Neural progenitor cell (in vitro differentiated cells): ENCODE results near the gene MAD1L1. TPM values are rescaled to one million over a fixed set of nuclear protein-coding genes. Genes with fewer than 3 reads are reported as not detected.

ENCODE experiments used
- DNase-seq: peaks from one replicate; pipeline ENCODE4 v3.0.0-alpha.2; 2016; ENCODE audit warnings: low spot score
- H2AFZ ChIP-seq: fragments of 200-600 bp; sonication (generic); replicated peaks from 2 replicates; pipeline ENCODE4 v1.6.1; 2016; ENCODE audit warnings: antibody characterized with exemption
- H3F3A ChIP-seq: fragments of 200-600 bp; sonication (generic); 2 replicates; pipeline ENCODE4 v1.6.1; 2016; ENCODE audit warnings: antibody characterized with exemption, low read depth
- H3K27ac ChIP-seq: fragments of 200-600 bp; sonication (generic); 2 replicates; pipeline ENCODE4 v1.5.1; 2016; ENCODE audit warnings: mild to moderate bottlenecking
- H3K27me3 ChIP-seq: fragments of 200-600 bp; sonication (generic); 2 replicates; pipeline ENCODE4 v1.6.1; 2016; ENCODE audit warnings: mild to moderate bottlenecking, moderate library complexity
- H3K36me3 ChIP-seq: fragments of 200-600 bp; sonication (generic); 2 replicates; pipeline ENCODE4 v1.5.1; 2016
- H3K4me1 ChIP-seq: fragments of 200-600 bp; sonication (generic); 2 replicates; pipeline ENCODE4 v1.6.1; 2016; ENCODE audit warnings: mixed run types
- H3K4me2 ChIP-seq: fragments of 200-600 bp; sonication (generic); 2 replicates; pipeline ENCODE4 v1.6.1; 2016
- H3K4me3 ChIP-seq: fragments of 200-600 bp; sonication (generic); 2 replicates; pipeline ENCODE4 v1.5.1; 2016
- H3K79me2 ChIP-seq: fragments of 200-600 bp; sonication (generic); 2 replicates; pipeline ENCODE4 v1.6.1; 2016; ENCODE audit warnings: low read depth
- H3K9ac ChIP-seq: fragments of 200-600 bp; sonication (generic); 2 replicates; pipeline ENCODE4 v1.6.1; 2016
- H3K9me3 ChIP-seq: fragments of 200-600 bp; sonication (generic); 2 replicates; pipeline ENCODE4 v1.5.1; 2016; ENCODE audit warnings: low read depth
- H4K20me1 ChIP-seq: fragments of 200-600 bp; sonication (generic); 2 replicates; pipeline ENCODE4 v1.6.1; 2016; ENCODE audit warnings: low read depth
- H3K27ac Mint-ChIP-seq: 3 replicates; pipeline ENCODE4 v1.8.0; 2021; ENCODE audit warnings: mixed read lengths
- H3K27me3 Mint-ChIP-seq: 2 replicates; pipeline ENCODE4 v1.8.0; 2022; ENCODE audit warnings: low read depth, mild to moderate bottlenecking, inconsistent platforms, moderate library complexity, mixed read lengths; ENCODE audit not compliant: insufficient read depth
- H3K36me3 Mint-ChIP-seq: 3 replicates; pipeline ENCODE4 v1.8.0; 2021; ENCODE audit warnings: mixed read lengths
- H3K4me1 Mint-ChIP-seq: 3 replicates; pipeline ENCODE4 v1.8.0; 2021; ENCODE audit warnings: mixed read lengths
- H3K4me3 Mint-ChIP-seq: 3 replicates; pipeline ENCODE4 v1.8.0; 2021; ENCODE audit warnings: mild to moderate bottlenecking, moderate library complexity, mixed read lengths
- H3K9me3 Mint-ChIP-seq: 3 replicates; pipeline ENCODE4 v1.8.0; 2020; ENCODE audit warnings: mixed read lengths
- EZH2 ChIP-seq: fragments of 200-600 bp; sonication (generic); IDR thresholded peaks from 2 replicates; pipeline ENCODE4 v1.6.1; 2017; ENCODE audit warnings: antibody characterized with exemption, mild to moderate bottlenecking, moderate library complexity
- EZH2phosphoT487 ChIP-seq: fragments of 200-600 bp; sonication (generic); IDR thresholded peaks from 2 replicates; pipeline ENCODE4 v1.6.1; 2017; ENCODE audit warnings: antibody characterized with exemption
- total RNA-seq: library from RNA; depleted of rRNA; stranded (reverse); fragments of >200 nt; gene quantifications from 2 replicates; pipeline ENCODE4 v1.2.3, GENCODE V29; 2015; ENCODE audit warnings: low replicate concordance
- TF ChIP-seq, protein P1 (sequence below): fragments of 200-600 bp; sonication (generic); IDR thresholded peaks from 2 replicates; pipeline ENCODE4 v1.5.1; 2017; ENCODE audit warnings: antibody characterized with exemption, mild to moderate bottlenecking

Gene MAD1L1
- total RNA-seq, 1 donor from 2014 or later: 23.7 TPM

DNA sequence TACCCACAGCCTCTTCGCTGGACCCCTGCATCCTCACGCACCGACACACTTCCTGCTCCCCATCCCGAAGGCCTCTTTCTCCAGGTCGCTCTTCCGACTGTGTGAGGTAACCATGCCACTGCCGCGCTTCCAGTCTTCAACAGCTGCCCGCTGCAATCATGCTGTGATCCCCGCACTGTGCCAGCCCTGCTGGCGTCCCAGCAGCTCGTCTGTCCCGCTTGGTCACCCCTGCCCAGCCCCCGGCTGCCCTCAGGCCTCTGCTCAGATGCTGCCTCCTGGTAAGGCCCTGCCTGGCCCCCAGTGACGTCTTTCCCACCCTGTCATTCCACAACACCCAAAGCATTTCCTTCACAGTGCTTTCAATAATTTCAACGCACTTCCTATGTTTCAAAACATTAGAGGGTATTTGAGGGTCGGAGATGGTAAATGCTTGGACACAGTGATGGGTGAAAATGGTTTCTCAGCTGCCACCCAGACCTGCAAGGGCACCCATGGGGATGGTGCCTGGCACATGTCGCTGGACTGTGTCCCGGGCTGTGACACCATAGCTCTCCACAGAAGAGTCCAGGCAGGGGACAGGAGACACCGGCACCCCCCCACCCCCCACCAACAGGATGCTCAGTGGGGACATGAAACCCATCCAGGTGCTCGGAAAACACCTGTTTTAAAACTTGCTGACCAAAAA lies 125.2 kb downstream of the MAD1L1 start:
- H3K9ac ChIP-seq: no peak overlapping the region

GRCh38 chr7:2106924-2107323 lies 125.8 kb downstream of the MAD1L1 start:
- H3F3A ChIP-seq: peaks cover 36% of the 10 kb centered on the region
- H3K4me3 ChIP-seq: no peak overlapping the region
- H3K36me3 ChIP-seq: no peaks in the 10 kb centered on the region
- H3K36me3 Mint-ChIP-seq: peaks cover 7% of the 10 kb centered on the region
- H3K27ac ChIP-seq: no peak overlapping the region
- no peaks in the 10 kb centered on the region for H3K27me3 ChIP-seq
- H2AFZ ChIP-seq: no peak overlapping the region
- H3K27me3 Mint-ChIP-seq: peaks cover 9% of the 10 kb centered on the region
- H3K9me3 ChIP-seq: no peaks in the 10 kb centered on the region
- H4K20me1 ChIP-seq: peaks cover 27% of the 10 kb centered on the region
- peaks cover 87% of the 10 kb centered on the region for H3K4me1 Mint-ChIP-seq
- peak; percentile 44 for DNase-seq
- H3K4me2 ChIP-seq: peak overlapping the region; percentile 73
- H3K27ac Mint-ChIP-seq: peak overlapping the region; percentile 78
- H3K9me3 Mint-ChIP-seq: no peaks in the 10 kb centered on the region
- H3K4me1 ChIP-seq: peaks cover 77% of the 10 kb centered on the region
- H3K79me2 ChIP-seq: no peaks in the 10 kb centered on the region
- no peak overlapping the region for H3K4me3 Mint-ChIP-seq
- H3K9ac ChIP-seq: no peak overlapping the region
- no peak for TF ChIP-seq EZH2
- TF ChIP-seq EZH2phosphoT487: no peak
- TF ChIP-seq, protein P1, sequence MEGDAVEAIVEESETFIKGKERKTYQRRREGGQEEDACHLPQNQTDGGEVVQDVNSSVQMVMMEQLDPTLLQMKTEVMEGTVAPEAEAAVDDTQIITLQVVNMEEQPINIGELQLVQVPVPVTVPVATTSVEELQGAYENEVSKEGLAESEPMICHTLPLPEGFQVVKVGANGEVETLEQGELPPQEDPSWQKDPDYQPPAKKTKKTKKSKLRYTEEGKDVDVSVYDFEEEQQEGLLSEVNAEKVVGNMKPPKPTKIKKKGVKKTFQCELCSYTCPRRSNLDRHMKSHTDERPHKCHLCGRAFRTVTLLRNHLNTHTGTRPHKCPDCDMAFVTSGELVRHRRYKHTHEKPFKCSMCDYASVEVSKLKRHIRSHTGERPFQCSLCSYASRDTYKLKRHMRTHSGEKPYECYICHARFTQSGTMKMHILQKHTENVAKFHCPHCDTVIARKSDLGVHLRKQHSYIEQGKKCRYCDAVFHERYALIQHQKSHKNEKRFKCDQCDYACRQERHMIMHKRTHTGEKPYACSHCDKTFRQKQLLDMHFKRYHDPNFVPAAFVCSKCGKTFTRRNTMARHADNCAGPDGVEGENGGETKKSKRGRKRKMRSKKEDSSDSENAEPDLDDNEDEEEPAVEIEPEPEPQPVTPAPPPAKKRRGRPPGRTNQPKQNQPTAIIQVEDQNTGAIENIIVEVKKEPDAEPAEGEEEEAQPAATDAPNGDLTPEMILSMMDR: no peak

More for the DNA sequence above, 125.2 kb downstream of the MAD1L1 start:
- H3K27ac ChIP-seq: peak overlapping the region; percentile 86
- peaks cover 36% of the 10 kb centered on the region for H3F3A ChIP-seq
- TF ChIP-seq, protein P1: no peak
- TF ChIP-seq EZH2: no peak
- TF ChIP-seq EZH2phosphoT487: no peak
- H3K4me1 ChIP-seq: peaks cover 79% of the 10 kb centered on the region
- no peak for DNase-seq
- Mint-ChIP-seq H3K27me3 (peaks cover 7% of the 10 kb centered on the region), H3K4me1 (peaks cover 88% of the 10 kb centered on the region), H3K27ac (peak overlapping the region; percentile 76), H3K36me3 (peaks cover 2% of the 10 kb centered on the region), H3K4me3 (peak overlapping the region; percentile 55), H3K9me3 (no peaks in the 10 kb centered on the region)
- H4K20me1 ChIP-seq: peaks cover 27% of the 10 kb centered on the region
- H3K27me3 ChIP-seq: no peaks in the 10 kb centered on the region
- no peak overlapping the region for H3K4me3 ChIP-seq
- no peak overlapping the region for H2AFZ ChIP-seq
- H3K36me3 ChIP-seq: no peaks in the 10 kb centered on the region
- H3K79me2 ChIP-seq: no peaks in the 10 kb centered on the region
- H3K4me2 ChIP-seq: peak overlapping the region; percentile 73
- no peaks in the 10 kb centered on the region for H3K9me3 ChIP-seq

DNA sequence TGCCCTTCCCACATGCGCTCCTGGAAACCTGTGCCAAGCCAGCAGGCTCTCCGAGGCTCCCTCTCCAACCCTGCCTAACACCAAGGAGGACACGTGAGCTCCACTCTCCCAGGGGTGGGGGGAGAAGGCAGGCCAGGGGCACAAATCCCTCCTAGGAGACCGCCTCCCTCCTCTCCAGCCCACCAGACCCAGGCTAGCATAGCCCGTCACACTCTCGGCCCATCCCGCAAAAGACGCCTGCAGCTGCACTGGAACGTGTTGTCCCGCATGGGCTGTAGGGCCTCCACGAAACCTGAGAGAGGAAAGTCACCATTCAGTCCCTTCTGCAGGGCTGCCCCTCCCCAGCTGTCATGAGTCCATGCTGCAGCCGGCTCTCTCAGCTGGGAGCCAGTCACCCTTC lies 126.3 kb downstream of the MAD1L1 start:
- Mint-ChIP-seq H3K4me1 (peaks cover 82% of the 10 kb centered on the region), H3K27ac (peak overlapping the region; percentile 74), H3K27me3 (peaks cover 8% of the 10 kb centered on the region), H3K4me3 (no peak overlapping the region), H3K36me3 (peaks cover 7% of the 10 kb centered on the region), H3K9me3 (no peaks in the 10 kb centered on the region)
- H3K27me3 ChIP-seq: no peaks in the 10 kb centered on the region
- TF ChIP-seq, protein P1: no peak
- no peak for TF ChIP-seq EZH2phosphoT487
- TF ChIP-seq EZH2: no peak
- no peaks in the 10 kb centered on the region for H3K79me2 ChIP-seq
- H3K9ac ChIP-seq: no peak overlapping the region
- no peak overlapping the region for H3K27ac ChIP-seq
- peaks cover 36% of the 10 kb centered on the region for H3F3A ChIP-seq
- no peak overlapping the region for H3K4me3 ChIP-seq
- peaks cover 27% of the 10 kb centered on the region for H4K20me1 ChIP-seq
- no peaks in the 10 kb centered on the region for H3K36me3 ChIP-seq
- H3K4me2 ChIP-seq: peak overlapping the region; percentile 29
- DNase-seq: no peak
- H2AFZ ChIP-seq: no peak overlapping the region
- H3K4me1 ChIP-seq: peaks cover 72% of the 10 kb centered on the region
- no peaks in the 10 kb centered on the region for H3K9me3 ChIP-seq
